Stimulated activated naive CD8-positive, alpha-beta T cell treated with anti-CD3 and anti-CD28 coated beads, Interleukin-15, Interleukin-2, amounts not matched to agents 100 ng/mL and 50 ng/mL, for 24 hours (primary cell): Measurements from ENCODE around the gene SLC51A.
"Not testable (repeated sequence)": the region's sequence is repeated elsewhere in the genome, so short reads cannot be mapped to it uniquely, and the experiment has no call there.

ENCODE experiments used
- H3K27ac Mint-ChIP-seq: one replicate; pipeline ENCODE4 v1.8.0; 2021; ENCODE audit warnings: mild to moderate bottlenecking, mixed read lengths
- H3K27me3 Mint-ChIP-seq: one replicate; pipeline ENCODE4 v1.8.0; 2021; ENCODE audit warnings: mixed read lengths
- H3K36me3 Mint-ChIP-seq: one replicate; pipeline ENCODE4 v1.8.0; 2021; ENCODE audit warnings: low read depth, mixed read lengths
- H3K4me1 Mint-ChIP-seq: one replicate; pipeline ENCODE4 v1.8.0; 2021; ENCODE audit warnings: low read depth, mixed read lengths
- H3K4me3 Mint-ChIP-seq: one replicate; pipeline ENCODE4 v1.8.0; 2021; ENCODE audit warnings: mild to moderate bottlenecking, mixed read lengths
- H3K9me3 Mint-ChIP-seq: one replicate; pipeline ENCODE4 v1.8.0; 2021; ENCODE audit warnings: mixed read lengths

SLC51A gene

GRCh38 chr3:196216089-196216564 is at the start of gene SLC51A:
Gene SLC51A, plus strand, starts transcription at chr3:196216534. Its CDS starts 179 bp downstream, at chr3:196216713.
- H3K27ac Mint-ChIP-seq = no peak within 1 kb of the TSS
- H3K4me3 Mint-ChIP-seq = no peak within 1 kb of the TSS
- H3K9me3 Mint-ChIP-seq = no peaks in the 10 kb centered on the region
- no peaks in the 10 kb centered on the region for H3K36me3 Mint-ChIP-seq
- no peaks in the 10 kb centered on the region for H3K27me3 Mint-ChIP-seq
- peaks cover 19% of the 10 kb centered on the region for H3K4me1 Mint-ChIP-seq

GRCh38 chr3:196166741-196167140 is 49.6 kb upstream of the SLC51A start:
- peak overlapping the region; percentile 71 for H3K27ac Mint-ChIP-seq
- peak overlapping the region; percentile 20 for H3K4me3 Mint-ChIP-seq
- H3K27me3 Mint-ChIP-seq = no peaks in the 10 kb centered on the region
- H3K4me1 Mint-ChIP-seq = peaks cover 20% of the 10 kb centered on the region
- no peaks in the 10 kb centered on the region for H3K36me3 Mint-ChIP-seq
- no peaks in the 10 kb centered on the region for H3K9me3 Mint-ChIP-seq

- no peak overlapping the region for H3K27ac Mint-ChIP-seq
- no peaks in the 10 kb centered on the region for H3K27me3 Mint-ChIP-seq
- peaks cover 13% of the 10 kb centered on the region for H3K4me1 Mint-ChIP-seq
- H3K36me3 Mint-ChIP-seq = no peaks in the 10 kb centered on the region
- H3K9me3 Mint-ChIP-seq = no peaks in the 10 kb centered on the region
- H3K4me3 Mint-ChIP-seq = no peak overlapping the region
Measured at GRCh38 chr3:196168808-196169391, 47.4 kb upstream of the SLC51A start.

GRCh38 chr3:196169836-196170240 is 46.5 kb upstream of the SLC51A start:
- no peaks in the 10 kb centered on the region for H3K36me3 Mint-ChIP-seq
- no peak overlapping the region for H3K27ac Mint-ChIP-seq
- peaks cover 13% of the 10 kb centered on the region for H3K4me1 Mint-ChIP-seq
- no peaks in the 10 kb centered on the region for H3K9me3 Mint-ChIP-seq
- no peak overlapping the region for H3K4me3 Mint-ChIP-seq
- H3K27me3 Mint-ChIP-seq = no peaks in the 10 kb centered on the region

- H3K27me3 Mint-ChIP-seq, H3K9me3 Mint-ChIP-seq, H3K36me3 Mint-ChIP-seq, H3K4me3 Mint-ChIP-seq, H3K27ac Mint-ChIP-seq: not testable (repeated sequence)
- H3K4me1 Mint-ChIP-seq = peaks cover 13% of the 10 kb centered on the region
Measured at GRCh38 chr3:196170296-196170695, 46.0 kb upstream of the SLC51A start.

- H3K4me1 Mint-ChIP-seq = peaks cover 17% of the 10 kb centered on the region
- H3K27ac Mint-ChIP-seq = no peak overlapping the region
- H3K27me3 Mint-ChIP-seq = no peaks in the 10 kb centered on the region
- H3K4me3 Mint-ChIP-seq = no peak overlapping the region
- H3K36me3 Mint-ChIP-seq = no peaks in the 10 kb centered on the region
- no peaks in the 10 kb centered on the region for H3K9me3 Mint-ChIP-seq
Measured at GRCh38 chr3:196174652-196175051, 41.7 kb upstream of the SLC51A start.

- Mint-ChIP-seq H3K27me3 (no peaks in the 10 kb centered on the region), H3K9me3 (no peaks in the 10 kb centered on the region), H3K4me1 (peaks cover 23% of the 10 kb centered on the region), H3K27ac (no peak overlapping the region), H3K36me3 (no peaks in the 10 kb centered on the region), H3K4me3 (no peak overlapping the region)
Measured at GRCh38 chr3:196175116-196175625, 41.2 kb upstream of the SLC51A start.

GRCh38 chr3:196175722-196176121 is 40.6 kb upstream of the SLC51A start:
- Mint-ChIP-seq H3K4me1 (peaks cover 28% of the 10 kb centered on the region), H3K4me3 (no peak overlapping the region), H3K27ac (no peak overlapping the region), H3K27me3 (no peaks in the 10 kb centered on the region), H3K9me3 (no peaks in the 10 kb centered on the region), H3K36me3 (no peaks in the 10 kb centered on the region)

- Mint-ChIP-seq H3K36me3 (no peaks in the 10 kb centered on the region), H3K27ac (no peak overlapping the region), H3K27me3 (no peaks in the 10 kb centered on the region), H3K9me3 (no peaks in the 10 kb centered on the region), H3K4me3 (no peak overlapping the region), H3K4me1 (peaks cover 46% of the 10 kb centered on the region)
Measured at GRCh38 chr3:196177567-196177966, 38.8 kb upstream of the SLC51A start.

- no peak overlapping the region for H3K27ac Mint-ChIP-seq
- peaks cover 50% of the 10 kb centered on the region for H3K4me1 Mint-ChIP-seq
- H3K9me3 Mint-ChIP-seq = no peaks in the 10 kb centered on the region
- H3K27me3 Mint-ChIP-seq = no peaks in the 10 kb centered on the region
- no peaks in the 10 kb centered on the region for H3K36me3 Mint-ChIP-seq
- H3K4me3 Mint-ChIP-seq = no peak overlapping the region
Measured at GRCh38 chr3:196177967-196178366, 38.4 kb upstream of the SLC51A start.

- Mint-ChIP-seq H3K9me3 (no peaks in the 10 kb centered on the region), H3K4me3 (peak overlapping the region; percentile 69), H3K36me3 (no peaks in the 10 kb centered on the region), H3K27ac (peak overlapping the region; percentile 98), H3K4me1 (peaks cover 60% of the 10 kb centered on the region), H3K27me3 (no peaks in the 10 kb centered on the region)
Measured at GRCh38 chr3:196178993-196179379, 37.3 kb upstream of the SLC51A start.

- Mint-ChIP-seq H3K9me3 (no peaks in the 10 kb centered on the region), H3K4me3 (peak overlapping the region; percentile 69), H3K4me1 (peaks cover 65% of the 10 kb centered on the region), H3K36me3 (no peaks in the 10 kb centered on the region), H3K27me3 (no peaks in the 10 kb centered on the region), H3K27ac (peak overlapping the region; percentile 98)
Measured at GRCh38 chr3:196179380-196180308, 36.7 kb upstream of the SLC51A start.

- Mint-ChIP-seq H3K27ac (peak overlapping the region; percentile 98), H3K4me1 (peaks cover 65% of the 10 kb centered on the region), H3K4me3 (peak overlapping the region; percentile 69), H3K36me3 (no peaks in the 10 kb centered on the region), H3K27me3 (no peaks in the 10 kb centered on the region), H3K9me3 (no peaks in the 10 kb centered on the region)
Measured at GRCh38 chr3:196180346-196180745, 36.0 kb upstream of the SLC51A start.

- Mint-ChIP-seq H3K27me3 (no peaks in the 10 kb centered on the region), H3K27ac (peak overlapping the region; percentile 98), H3K4me3 (no peak overlapping the region), H3K9me3 (no peaks in the 10 kb centered on the region), H3K4me1 (peaks cover 65% of the 10 kb centered on the region), H3K36me3 (no peaks in the 10 kb centered on the region)
Measured at GRCh38 chr3:196181127-196181546, 35.2 kb upstream of the SLC51A start.

- not testable (repeated sequence) for H3K9me3 Mint-ChIP-seq, H3K36me3 Mint-ChIP-seq, H3K4me3 Mint-ChIP-seq, H3K27me3 Mint-ChIP-seq, H3K27ac Mint-ChIP-seq
- peaks cover 67% of the 10 kb centered on the region for H3K4me1 Mint-ChIP-seq
Measured at GRCh38 chr3:196184169-196184432, 32.2 kb upstream of the SLC51A start.
